GM12891 (cell line): ENCODE results near the gene PHF21A.

Source experiments
- DNase-seq: peaks from one replicate; pipeline ENCODE4 v3.0.0; 2011; ENCODE audit warnings: low spot score; ENCODE audit not compliant: insufficient read length
- FAIRE-seq: peaks from 2 replicates; lab custom pipeline; 2011; peaks lifted over from hg19 to GRCh38; lab: Jason Lieb, UNC
- PAX5 ChIP-seq: IDR thresholded peaks from 2 replicates; pipeline ENCODE4 v1.6.1; 2011; ENCODE audit warnings: low read length, moderate library complexity, mild to moderate bottlenecking; ENCODE audit not compliant: insufficient read depth, severe bottlenecking
- POLR2A ChIP-seq: IDR thresholded peaks from 2 replicates; pipeline ENCODE4 v1.6.1; 2011; ENCODE audit warnings: low read depth, low read length, control low read depth
- POLR2AphosphoS5 ChIP-seq: IDR thresholded peaks from 2 replicates; pipeline ENCODE4 v1.6.1; 2011; ENCODE audit warnings: low read depth, low read length, control low read depth
- POU2F2 ChIP-seq: IDR thresholded peaks from 2 replicates; pipeline ENCODE4 v1.6.1; 2011; ENCODE audit warnings: low read depth, mild to moderate bottlenecking, control low read depth, low read length, moderate library complexity
- SPI1 ChIP-seq: IDR thresholded peaks from 2 replicates; pipeline ENCODE4 v1.6.1; 2011; ENCODE audit warnings: low read depth, low read length, control low read depth
- TAF1 ChIP-seq: IDR thresholded peaks from 2 replicates; pipeline ENCODE4 v1.6.1; 2011; ENCODE audit warnings: low read depth, low read length, control low read depth

The PHF21A gene

GRCh38 chr11:46047520-46047919 lies 73.7 kb downstream of the PHF21A start:
- DNase-seq, result no peak
- no peak for FAIRE-seq
- TF ChIP-seq POLR2AphosphoS5, result no peak
- TF ChIP-seq POLR2A, result no peak
- no peak for TF ChIP-seq TAF1
- TF ChIP-seq SPI1, result no peak
- TF ChIP-seq POU2F2, result no peak
- no peak for TF ChIP-seq PAX5

GRCh38 chr11:46045811-46046210 lies 75.4 kb downstream of the PHF21A start:
- TF ChIP-seq POU2F2 (no peak), SPI1 (no peak), POLR2AphosphoS5 (no peak), PAX5 (no peak), POLR2A (no peak), TAF1 (no peak)
- FAIRE-seq (no peak), DNase-seq (no peak)

- TF ChIP-seq POLR2AphosphoS5, result no peak
- TF ChIP-seq POLR2A, result no peak
- no peak for TF ChIP-seq TAF1
- no peak for TF ChIP-seq POU2F2
- no peak for TF ChIP-seq SPI1
- no peak for TF ChIP-seq PAX5
- DNase-seq (no peak), FAIRE-seq (no peak)
Observed at GRCh38 chr11:46044601-46045000, 76.7 kb downstream of the PHF21A start.

- no peak for FAIRE-seq
- no peak for DNase-seq
Observed at GRCh38 chr11:46039990-46040389, 81.3 kb downstream of the PHF21A start.

GRCh38 chr11:46038529-46038928 lies 82.7 kb downstream of the PHF21A start:
- no peak for FAIRE-seq
- DNase-seq, result no peak
- peak; percentile 64 for TF ChIP-seq SPI1
- no peak for TF ChIP-seq POLR2AphosphoS5
- no peak for TF ChIP-seq TAF1

More at GRCh38 chr11:46039990-46040389, 81.3 kb downstream of the PHF21A start:
- TF ChIP-seq POU2F2, result no peak
- no peak for TF ChIP-seq POLR2AphosphoS5
- TF ChIP-seq SPI1, result no peak
- TF ChIP-seq PAX5, result no peak
- TF ChIP-seq POLR2A, result no peak
- TF ChIP-seq TAF1, result no peak

GRCh38 chr11:46036969-46037368 lies 84.3 kb downstream of the PHF21A start:
- no peak for TF ChIP-seq PAX5
- TF ChIP-seq POU2F2, result no peak
- TF ChIP-seq SPI1, result no peak
- no peak for TF ChIP-seq POLR2A
- no peak for TF ChIP-seq TAF1
- DNase-seq, result no peak
- FAIRE-seq, result no peak

- DNase-seq, result no peak
- TF ChIP-seq POLR2A, result no peak
- no peak for TF ChIP-seq SPI1
- TF ChIP-seq POU2F2, result no peak
- TF ChIP-seq POLR2AphosphoS5, result no peak
- TF ChIP-seq TAF1, result no peak
- no peak for TF ChIP-seq PAX5
- FAIRE-seq, result no peak
Observed at GRCh38 chr11:46036009-46036408, 85.2 kb downstream of the PHF21A start.

- TF ChIP-seq POU2F2, result no peak
- no peak for TF ChIP-seq POLR2A
- no peak for TF ChIP-seq POLR2AphosphoS5
- TF ChIP-seq SPI1, result no peak
- TF ChIP-seq PAX5, result no peak
- no peak for TF ChIP-seq TAF1
- FAIRE-seq, result no peak
- no peak for DNase-seq
Observed at GRCh38 chr11:46034041-46034440, 87.2 kb downstream of the PHF21A start.

- FAIRE-seq (no peak), DNase-seq (no peak)
- no peak for TF ChIP-seq POU2F2
- TF ChIP-seq SPI1, result no peak
- no peak for TF ChIP-seq PAX5
- TF ChIP-seq POLR2A, result no peak
- no peak for TF ChIP-seq POLR2AphosphoS5
- TF ChIP-seq TAF1, result no peak
Observed at GRCh38 chr11:46026606-46027293, 94.5 kb downstream of the PHF21A start.

- TF ChIP-seq POLR2AphosphoS5 (no peak), SPI1 (no peak), POU2F2 (no peak), PAX5 (no peak), POLR2A (no peak), TAF1 (no peak)
- FAIRE-seq, result no peak
- no peak for DNase-seq
Observed at GRCh38 chr11:46020084-46020599, 101.1 kb downstream of the PHF21A start.

GRCh38 chr11:46018651-46019050 lies 102.6 kb downstream of the PHF21A start:
- TF ChIP-seq SPI1 (no peak), POLR2AphosphoS5 (no peak), POU2F2 (no peak)
- no peak for DNase-seq
- FAIRE-seq, result no peak
